SK-N-SH treated with all-trans-retinoic acid at 6 μM for 48 hours (cell line): ENCODE results near the gene VAT1L.

Source experiments
- ARNTL ChIP-seq: fragments of 450-650 bp; formaldehyde crosslinking; IDR thresholded peaks from 2 replicates; pipeline ENCODE4 v1.5.0; 2020; ENCODE audit warnings: low read depth, mild to moderate bottlenecking, moderate library complexity, borderline replicate concordance
- BACH2 ChIP-seq: fragments of 250-450 bp; sonication (Bioruptor Pico); IDR thresholded peaks from 2 replicates; pipeline ENCODE4 v1.9.0; 2021; ENCODE audit warnings: mild to moderate bottlenecking, borderline replicate concordance
- ESRRG ChIP-seq: fragments of 250-450 bp; sonication (Bioruptor Pico); IDR thresholded peaks from 2 replicates; pipeline ENCODE4 v1.6.1; 2021; ENCODE audit warnings: mild to moderate bottlenecking
- ISL1 ChIP-seq: fragments of 250-450 bp; sonication (Bioruptor Pico); IDR thresholded peaks from 2 replicates; pipeline ENCODE4 v2.1.2; 2022; ENCODE audit warnings: mild to moderate bottlenecking, moderate library complexity
- OSR1 ChIP-seq: fragments of 250-450 bp; sonication (Bioruptor Pico); IDR thresholded peaks from 2 replicates; pipeline ENCODE4 v1.8.0; 2022; ENCODE audit warnings: moderate library complexity, mild to moderate bottlenecking, inconsistent platforms
- TOX ChIP-seq: fragments of 250-450 bp; sonication (Bioruptor Pico); IDR thresholded peaks from 2 replicates; pipeline ENCODE4 v1.8.0; 2021; ENCODE audit warnings: mild to moderate bottlenecking, moderate library complexity, borderline replicate concordance
- ZFP3 ChIP-seq: fragments of 250-450 bp; sonication (Bioruptor Pico); IDR thresholded peaks from 2 replicates; pipeline ENCODE4 v1.5.0; 2020; ENCODE audit warnings: mild to moderate bottlenecking, moderate library complexity
- ZFP30 ChIP-seq: fragments of 450-650 bp; formaldehyde crosslinking; IDR thresholded peaks from 2 replicates; pipeline ENCODE4 v1.5.0; 2022; ENCODE audit warnings: mild to moderate bottlenecking, moderate library complexity
- ZNF70 ChIP-seq: fragments of 450-650 bp; formaldehyde crosslinking; IDR thresholded peaks from 2 replicates; pipeline ENCODE4 v1.5.0; 2020; ENCODE audit warnings: mild to moderate bottlenecking, moderate library complexity
- TF ChIP-seq, protein P1 (sequence below): fragments of 250-450 bp; sonication (Bioruptor Pico); IDR thresholded peaks from 2 replicates; pipeline ENCODE4 v1.8.0; 2020; ENCODE audit warnings: mild to moderate bottlenecking, moderate library complexity, borderline replicate concordance
- TF ChIP-seq, protein P2 (sequence below): fragments of 250-450 bp; sonication (Bioruptor Pico); IDR thresholded peaks from 2 replicates; pipeline ENCODE4 v1.5.1; 2020; ENCODE audit warnings: low read depth, mild to moderate bottlenecking, moderate library complexity
- TF ChIP-seq, protein P3 (sequence below): fragments of 250-450 bp; sonication (Bioruptor Pico); IDR thresholded peaks from 2 replicates; pipeline ENCODE4 v1.5.0; 2020; ENCODE audit warnings: mild to moderate bottlenecking, moderate library complexity
- TF ChIP-seq, protein P4 (sequence below): fragments of 250-450 bp; sonication (Bioruptor Pico); IDR thresholded peaks from 2 replicates; pipeline ENCODE4 v1.5.1; 2021; ENCODE audit warnings: mild to moderate bottlenecking, moderate library complexity
- TF ChIP-seq, protein P5 (sequence below): fragments of 250-450 bp; sonication (Bioruptor Pico); IDR thresholded peaks from 2 replicates; pipeline ENCODE4 v1.8.0; 2021; ENCODE audit warnings: low read depth, mild to moderate bottlenecking, moderate library complexity, borderline replicate concordance

DNA sequence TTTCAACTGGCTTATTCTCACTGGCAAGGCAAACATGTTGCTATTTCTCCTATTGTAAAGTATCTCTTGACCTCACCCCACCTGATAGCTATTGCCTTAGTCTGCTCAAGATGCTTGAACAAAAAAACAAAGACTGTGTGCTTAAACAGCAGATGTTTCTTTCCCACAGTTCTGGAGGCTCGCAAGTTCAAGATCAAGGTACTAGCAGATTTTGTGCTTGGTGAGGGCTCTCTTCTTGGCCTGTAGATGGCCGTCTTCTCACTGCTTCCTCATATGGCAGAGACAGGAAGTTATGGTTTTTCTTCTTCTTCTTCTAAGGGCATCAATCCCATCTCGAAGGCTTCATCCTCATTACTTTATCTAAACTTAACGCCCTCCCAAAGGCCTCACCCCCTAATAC lies 124.3 kb downstream of the VAT1L start:
- TF ChIP-seq, protein P1, sequence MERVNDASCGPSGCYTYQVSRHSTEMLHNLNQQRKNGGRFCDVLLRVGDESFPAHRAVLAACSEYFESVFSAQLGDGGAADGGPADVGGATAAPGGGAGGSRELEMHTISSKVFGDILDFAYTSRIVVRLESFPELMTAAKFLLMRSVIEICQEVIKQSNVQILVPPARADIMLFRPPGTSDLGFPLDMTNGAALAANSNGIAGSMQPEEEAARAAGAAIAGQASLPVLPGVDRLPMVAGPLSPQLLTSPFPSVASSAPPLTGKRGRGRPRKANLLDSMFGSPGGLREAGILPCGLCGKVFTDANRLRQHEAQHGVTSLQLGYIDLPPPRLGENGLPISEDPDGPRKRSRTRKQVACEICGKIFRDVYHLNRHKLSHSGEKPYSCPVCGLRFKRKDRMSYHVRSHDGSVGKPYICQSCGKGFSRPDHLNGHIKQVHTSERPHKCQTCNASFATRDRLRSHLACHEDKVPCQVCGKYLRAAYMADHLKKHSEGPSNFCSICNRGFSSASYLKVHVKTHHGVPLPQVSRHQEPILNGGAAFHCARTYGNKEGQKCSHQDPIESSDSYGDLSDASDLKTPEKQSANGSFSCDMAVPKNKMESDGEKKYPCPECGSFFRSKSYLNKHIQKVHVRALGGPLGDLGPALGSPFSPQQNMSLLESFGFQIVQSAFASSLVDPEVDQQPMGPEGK (CRISPR knock-in tag) = no peak
- TF ChIP-seq ZFP30 (CRISPR knock-in tag) (no peak), ZNF70 (CRISPR knock-in tag) (no peak), ESRRG (CRISPR knock-in tag) (no peak), BACH2 (CRISPR knock-in tag) (no peak), ARNTL (CRISPR knock-in tag) (no peak), OSR1 (CRISPR knock-in tag) (no peak), ZFP3 (no peak), ISL1 (CRISPR knock-in tag) (no peak), TOX (CRISPR knock-in tag) (no peak)
- TF ChIP-seq, protein P2, sequence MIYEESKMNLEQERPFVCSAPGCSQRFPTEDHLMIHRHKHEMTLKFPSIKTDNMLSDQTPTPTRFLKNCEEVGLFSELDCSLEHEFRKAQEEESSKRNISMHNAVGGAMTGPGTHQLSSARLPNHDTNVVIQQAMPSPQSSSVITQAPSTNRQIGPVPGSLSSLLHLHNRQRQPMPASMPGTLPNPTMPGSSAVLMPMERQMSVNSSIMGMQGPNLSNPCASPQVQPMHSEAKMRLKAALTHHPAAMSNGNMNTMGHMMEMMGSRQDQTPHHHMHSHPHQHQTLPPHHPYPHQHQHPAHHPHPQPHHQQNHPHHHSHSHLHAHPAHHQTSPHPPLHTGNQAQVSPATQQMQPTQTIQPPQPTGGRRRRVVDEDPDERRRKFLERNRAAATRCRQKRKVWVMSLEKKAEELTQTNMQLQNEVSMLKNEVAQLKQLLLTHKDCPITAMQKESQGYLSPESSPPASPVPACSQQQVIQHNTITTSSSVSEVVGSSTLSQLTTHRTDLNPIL (CRISPR knock-in tag) = no peak
- TF ChIP-seq, protein P3, sequence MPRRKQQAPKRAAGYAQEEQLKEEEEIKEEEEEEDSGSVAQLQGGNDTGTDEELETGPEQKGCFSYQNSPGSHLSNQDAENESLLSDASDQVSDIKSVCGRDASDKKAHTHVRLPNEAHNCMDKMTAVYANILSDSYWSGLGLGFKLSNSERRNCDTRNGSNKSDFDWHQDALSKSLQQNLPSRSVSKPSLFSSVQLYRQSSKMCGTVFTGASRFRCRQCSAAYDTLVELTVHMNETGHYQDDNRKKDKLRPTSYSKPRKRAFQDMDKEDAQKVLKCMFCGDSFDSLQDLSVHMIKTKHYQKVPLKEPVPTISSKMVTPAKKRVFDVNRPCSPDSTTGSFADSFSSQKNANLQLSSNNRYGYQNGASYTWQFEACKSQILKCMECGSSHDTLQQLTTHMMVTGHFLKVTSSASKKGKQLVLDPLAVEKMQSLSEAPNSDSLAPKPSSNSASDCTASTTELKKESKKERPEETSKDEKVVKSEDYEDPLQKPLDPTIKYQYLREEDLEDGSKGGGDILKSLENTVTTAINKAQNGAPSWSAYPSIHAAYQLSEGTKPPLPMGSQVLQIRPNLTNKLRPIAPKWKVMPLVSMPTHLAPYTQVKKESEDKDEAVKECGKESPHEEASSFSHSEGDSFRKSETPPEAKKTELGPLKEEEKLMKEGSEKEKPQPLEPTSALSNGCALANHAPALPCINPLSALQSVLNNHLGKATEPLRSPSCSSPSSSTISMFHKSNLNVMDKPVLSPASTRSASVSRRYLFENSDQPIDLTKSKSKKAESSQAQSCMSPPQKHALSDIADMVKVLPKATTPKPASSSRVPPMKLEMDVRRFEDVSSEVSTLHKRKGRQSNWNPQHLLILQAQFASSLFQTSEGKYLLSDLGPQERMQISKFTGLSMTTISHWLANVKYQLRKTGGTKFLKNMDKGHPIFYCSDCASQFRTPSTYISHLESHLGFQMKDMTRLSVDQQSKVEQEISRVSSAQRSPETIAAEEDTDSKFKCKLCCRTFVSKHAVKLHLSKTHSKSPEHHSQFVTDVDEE (CRISPR knock-in tag) = no peak
- TF ChIP-seq, protein P4, sequence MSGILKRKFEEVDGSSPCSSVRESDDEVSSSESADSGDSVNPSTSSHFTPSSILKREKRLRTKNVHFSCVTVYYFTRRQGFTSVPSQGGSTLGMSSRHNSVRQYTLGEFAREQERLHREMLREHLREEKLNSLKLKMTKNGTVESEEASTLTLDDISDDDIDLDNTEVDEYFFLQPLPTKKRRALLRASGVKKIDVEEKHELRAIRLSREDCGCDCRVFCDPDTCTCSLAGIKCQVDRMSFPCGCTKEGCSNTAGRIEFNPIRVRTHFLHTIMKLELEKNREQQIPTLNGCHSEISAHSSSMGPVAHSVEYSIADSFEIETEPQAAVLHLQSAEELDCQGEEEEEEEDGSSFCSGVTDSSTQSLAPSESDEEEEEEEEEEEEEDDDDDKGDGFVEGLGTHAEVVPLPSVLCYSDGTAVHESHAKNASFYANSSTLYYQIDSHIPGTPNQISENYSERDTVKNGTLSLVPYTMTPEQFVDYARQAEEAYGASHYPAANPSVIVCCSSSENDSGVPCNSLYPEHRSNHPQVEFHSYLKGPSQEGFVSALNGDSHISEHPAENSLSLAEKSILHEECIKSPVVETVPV (CRISPR knock-in tag) = no peak
- TF ChIP-seq, protein P5, sequence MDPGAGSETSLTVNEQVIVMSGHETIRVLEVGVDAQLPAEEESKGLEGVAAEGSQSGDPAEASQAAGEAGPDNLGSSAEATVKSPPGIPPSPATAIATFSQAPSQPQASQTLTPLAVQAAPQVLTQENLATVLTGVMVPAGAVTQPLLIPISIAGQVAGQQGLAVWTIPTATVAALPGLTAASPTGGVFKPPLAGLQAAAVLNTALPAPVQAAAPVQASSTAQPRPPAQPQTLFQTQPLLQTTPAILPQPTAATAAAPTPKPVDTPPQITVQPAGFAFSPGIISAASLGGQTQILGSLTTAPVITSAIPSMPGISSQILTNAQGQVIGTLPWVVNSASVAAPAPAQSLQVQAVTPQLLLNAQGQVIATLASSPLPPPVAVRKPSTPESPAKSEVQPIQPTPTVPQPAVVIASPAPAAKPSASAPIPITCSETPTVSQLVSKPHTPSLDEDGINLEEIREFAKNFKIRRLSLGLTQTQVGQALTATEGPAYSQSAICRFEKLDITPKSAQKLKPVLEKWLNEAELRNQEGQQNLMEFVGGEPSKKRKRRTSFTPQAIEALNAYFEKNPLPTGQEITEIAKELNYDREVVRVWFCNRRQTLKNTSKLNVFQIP = no peak
